ENCODE results near the gene MAP3K14.
"Not testable (repeated sequence)": the region's sequence is repeated elsewhere in the genome, so short reads cannot be mapped to it uniquely, and the experiment has no call there.

MAP3K14 gene

GRCh38 chr17:45316434-45317110, at the start of gene MAP3K14:
Gene MAP3K14, minus strand, starts transcription at chr17:45317020. Its CDS starts 26,275 bp downstream, at chr17:45290745.
- DNase-seq (ENCODE audit: low read depth in 2 of 2), result peak in 1 of 2 donors; percentile 46

GRCh38 chr17:45366049-45366448, 49.2 kb upstream of the MAP3K14 start:
- no peak for DNase-seq (ENCODE audit: low read depth in 2 of 2)

GRCh38 chr17:45364531-45365390, 47.9 kb upstream of the MAP3K14 start:
- no peak for DNase-seq (ENCODE audit: low read depth in 2 of 2)

- no peak for DNase-seq (ENCODE audit: low read depth in 2 of 2)
These were observed 46.7 kb upstream of the MAP3K14 start for GRCh38 chr17:45363498-45363897.

DNA sequence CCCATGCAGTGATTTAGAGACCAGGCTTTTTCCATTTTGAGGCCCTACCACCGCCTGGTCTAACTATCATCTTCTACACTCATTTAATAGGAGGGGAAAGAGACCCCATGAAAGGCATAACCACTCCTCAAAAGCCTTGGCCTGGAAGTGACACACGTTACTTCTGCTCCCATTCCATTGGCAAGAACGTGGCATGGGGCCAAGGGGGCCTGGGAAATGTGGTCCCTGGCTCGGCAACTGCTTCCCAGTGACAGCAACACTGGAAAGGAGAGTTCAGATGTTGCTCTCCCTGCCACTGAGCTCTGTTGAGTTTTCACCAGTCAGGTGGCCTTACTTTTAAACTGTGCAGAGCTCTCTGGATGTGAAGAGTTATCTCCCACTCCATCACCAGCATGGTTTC, 45.2 kb upstream of the MAP3K14 start:
- DNase-seq (ENCODE audit: low read depth in 2 of 2), result no peak

- DNase-seq (ENCODE audit: low read depth in 2 of 2), result no peak
These were observed 44.6 kb upstream of the MAP3K14 start for GRCh38 chr17:45361451-45361850.

DNA sequence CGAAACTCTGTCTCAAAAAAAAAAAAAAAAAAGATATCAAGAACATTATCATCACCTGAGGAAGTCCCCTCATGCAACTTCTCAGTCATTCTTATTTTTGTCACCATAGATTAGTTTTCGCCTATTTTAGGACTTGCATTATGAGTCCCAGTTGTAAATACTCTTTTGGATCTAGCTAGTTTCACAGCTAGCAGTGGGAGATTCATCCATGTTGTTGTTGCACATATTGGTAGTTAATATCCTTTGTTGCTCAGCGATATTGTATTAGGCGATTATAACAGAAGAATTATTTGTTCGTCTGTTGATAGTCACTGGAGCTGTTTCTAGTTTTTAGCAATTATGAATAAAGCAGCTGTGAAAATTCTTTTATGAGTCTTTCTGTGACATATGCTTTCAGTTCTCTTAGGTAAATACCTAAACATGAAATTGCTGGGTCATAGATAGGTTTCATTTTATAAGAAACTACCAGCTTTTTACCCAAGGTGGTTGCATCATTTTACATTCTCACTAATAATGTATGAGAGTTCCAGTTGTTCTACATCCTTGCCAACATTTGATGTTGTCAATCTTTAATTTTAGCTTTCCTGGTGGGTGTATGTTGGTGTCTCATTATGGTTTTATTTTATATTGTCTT, 40.7 kb upstream of the MAP3K14 start:
- no peak for DNase-seq (ENCODE audit: low read depth in 2 of 2)

- no peak for DNase-seq (ENCODE audit: low read depth in 2 of 2)
These were observed 38.3 kb upstream of the MAP3K14 start for GRCh38 chr17:45355087-45355486.

DNA sequence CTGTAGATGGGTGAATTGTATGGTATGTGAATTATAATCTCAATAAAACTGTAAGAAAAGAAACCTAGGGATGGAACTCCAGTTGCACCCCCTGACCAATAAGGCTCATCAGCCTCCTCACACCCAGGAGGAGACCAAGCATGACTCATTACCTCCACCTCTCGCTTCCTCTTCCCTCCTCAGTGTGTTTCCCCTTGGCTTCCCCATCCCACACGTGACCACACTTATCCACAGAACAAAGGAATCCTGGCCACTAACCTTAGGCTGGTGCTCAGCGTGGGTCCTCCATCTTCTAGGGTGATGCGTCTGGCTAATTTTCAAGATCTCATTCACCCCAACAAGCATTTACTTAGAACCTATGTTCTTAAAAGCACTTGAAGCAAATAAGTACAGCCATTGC, 36.2 kb upstream of the MAP3K14 start:
- peak in 1 of 2 donors; percentile 31 for DNase-seq (ENCODE audit: low read depth in 2 of 2)

DNA sequence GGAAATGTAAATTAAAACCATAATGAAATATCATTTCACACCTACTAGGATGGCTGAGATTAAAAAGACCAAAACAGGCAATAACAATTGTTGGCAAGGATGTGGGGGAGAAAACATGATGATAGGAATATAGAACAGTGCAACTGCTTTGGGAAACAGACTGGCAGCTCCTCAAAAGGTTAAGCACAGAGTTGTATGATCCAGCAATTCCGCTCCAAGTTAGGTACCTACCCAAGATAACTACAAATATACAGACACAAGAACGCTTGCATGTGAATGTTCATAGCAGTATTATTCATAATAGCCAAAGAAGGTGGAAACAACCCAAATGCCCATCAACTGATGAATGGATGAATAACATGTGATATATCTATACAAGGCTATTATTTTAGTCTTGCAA, 35.0 kb upstream of the MAP3K14 start:
- DNase-seq (ENCODE audit: low read depth in 2 of 2), result no peak

DNA sequence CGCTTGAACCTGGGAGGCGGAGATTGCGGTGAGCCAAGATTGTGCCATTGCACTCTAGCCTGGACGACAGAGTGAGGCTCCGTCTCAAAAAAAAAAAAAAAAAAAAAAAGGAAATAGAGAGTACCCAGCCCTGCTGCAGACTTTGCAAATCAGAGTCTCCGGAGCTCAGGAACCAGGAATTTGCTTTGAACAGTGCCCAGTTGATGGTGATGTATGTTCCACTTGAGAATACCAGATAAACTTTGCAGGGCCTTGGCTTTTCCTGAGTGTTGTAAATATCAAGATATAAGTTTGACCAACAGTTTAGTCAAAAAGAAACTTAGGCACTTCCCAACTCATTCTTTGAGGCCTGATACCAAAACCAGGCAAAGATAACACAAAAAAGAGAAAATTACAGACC, 30.6 kb upstream of the MAP3K14 start:
- DNase-seq (ENCODE audit: low read depth in 2 of 2), result no peak

DNA sequence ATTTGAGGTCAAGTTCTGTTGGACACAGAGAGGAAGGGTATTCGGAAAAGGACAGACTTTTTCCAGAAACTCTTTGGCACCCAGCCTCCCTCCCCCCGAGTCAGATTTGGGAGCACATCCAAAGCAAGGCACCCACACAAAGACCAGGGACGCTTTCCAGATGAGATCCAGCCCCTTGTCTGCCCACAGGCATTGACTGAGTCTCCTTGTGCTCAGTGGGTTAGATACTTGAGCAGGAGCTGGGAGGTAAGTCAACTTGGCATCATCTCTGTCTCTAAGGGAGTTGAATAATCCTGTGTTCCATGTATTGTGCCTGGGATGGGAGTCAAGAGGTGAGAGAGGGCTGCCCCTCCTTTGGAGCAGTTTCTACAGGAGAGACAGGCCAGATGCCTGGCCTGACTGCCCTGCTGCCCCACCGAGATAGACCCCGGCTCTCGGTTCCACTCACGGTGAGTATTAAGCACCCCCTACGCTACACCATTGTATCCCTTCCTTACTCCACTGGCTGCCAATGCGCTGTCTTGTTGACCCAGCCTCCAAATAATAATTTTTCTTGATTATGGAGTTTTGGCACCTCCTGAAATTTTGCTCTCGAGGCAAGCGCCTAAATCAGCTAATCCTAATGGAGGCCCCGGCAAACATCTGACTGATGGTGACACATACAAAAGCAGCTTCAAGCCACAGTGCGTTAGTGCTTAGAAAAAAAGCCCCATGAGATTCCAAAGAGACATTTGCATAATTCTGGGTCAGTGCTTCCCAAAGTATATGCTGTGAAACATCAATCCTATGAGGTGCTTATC, 29.6 kb upstream of the MAP3K14 start:
- no peak for DNase-seq (ENCODE audit: low read depth in 2 of 2)

DNA sequence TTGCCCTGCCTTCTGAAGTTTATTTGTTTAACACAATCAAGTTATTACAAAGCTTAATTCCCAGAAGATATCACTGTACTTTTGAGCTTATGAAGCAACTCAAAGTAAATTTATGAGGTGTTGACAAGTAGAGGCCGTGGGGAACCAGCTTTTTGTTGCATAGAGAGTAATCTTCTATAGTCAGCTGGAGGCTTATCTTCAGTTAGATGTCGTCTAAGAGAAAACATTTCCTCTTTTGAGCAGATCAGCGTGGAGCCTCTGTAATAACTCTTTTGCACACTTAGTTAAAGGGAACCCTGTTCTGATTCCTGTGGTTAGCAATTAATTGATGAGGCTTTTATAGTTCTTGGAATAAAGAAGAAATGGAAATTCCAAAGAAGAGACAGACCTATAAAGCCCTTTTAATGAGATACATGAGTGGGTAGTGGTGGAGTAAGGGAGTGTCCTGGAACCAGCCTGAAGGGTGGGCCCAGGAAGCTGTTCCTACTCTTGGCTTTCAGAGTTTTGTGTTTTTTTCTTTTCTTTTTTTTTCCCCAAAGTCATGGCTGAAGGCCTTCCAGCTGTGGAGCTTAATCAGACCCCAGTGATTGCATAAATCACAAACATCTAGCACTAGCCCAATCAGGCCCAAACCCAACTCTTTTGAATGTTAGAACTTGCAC, 28.9 kb upstream of the MAP3K14 start:
- no peak for DNase-seq (ENCODE audit: low read depth in 2 of 2)

DNA sequence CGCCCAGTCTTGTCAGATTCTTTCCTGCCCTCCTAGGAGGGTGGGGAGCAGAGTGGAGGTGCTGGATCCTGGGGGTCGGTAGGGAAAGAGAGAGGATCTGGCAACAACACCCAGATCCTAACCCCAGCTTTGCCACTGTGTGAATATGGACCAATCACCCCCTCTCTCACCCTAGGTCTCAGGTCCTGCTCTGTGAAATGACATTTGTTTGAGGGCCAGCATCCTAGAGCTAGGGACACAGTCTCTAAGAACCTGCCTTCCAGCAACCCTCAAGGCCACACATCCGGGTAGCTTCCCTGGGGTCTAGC, 28.4 kb upstream of the MAP3K14 start:
- no peak for DNase-seq (ENCODE audit: low read depth in 2 of 2)

DNA sequence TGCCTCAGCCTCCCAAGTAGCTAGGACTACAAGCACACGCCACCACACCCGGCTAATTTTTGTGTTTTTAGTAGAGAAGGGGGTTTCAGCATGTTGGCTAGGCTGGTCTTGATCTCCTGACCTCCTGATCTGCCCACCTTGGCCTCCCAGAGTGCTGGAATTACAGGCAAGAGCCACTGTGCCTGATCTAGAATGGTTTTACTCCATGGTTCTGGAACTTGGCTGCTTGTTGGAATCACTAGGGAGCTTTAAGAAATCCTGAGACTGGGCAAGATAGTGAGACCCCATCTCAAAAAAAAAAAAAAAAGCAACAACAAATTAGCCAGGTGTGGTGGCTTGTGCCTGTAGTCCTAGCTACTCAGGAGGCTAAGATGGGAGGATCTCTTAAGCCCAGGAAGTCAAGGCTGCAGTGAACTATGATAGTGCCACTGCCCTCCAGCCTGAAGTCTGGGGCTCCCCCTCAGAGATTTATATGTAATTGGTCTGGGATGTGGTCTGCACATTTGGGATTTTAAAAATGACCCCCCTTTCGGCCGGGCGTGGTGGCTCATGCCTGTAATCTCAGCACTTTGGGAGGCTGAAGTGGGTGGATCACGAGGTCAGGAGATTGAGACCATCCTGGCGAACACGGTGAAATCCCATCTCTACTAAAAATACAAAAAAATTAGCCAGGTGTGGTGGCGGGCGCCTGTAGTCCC, 27.3 kb upstream of the MAP3K14 start:
- DNase-seq (ENCODE audit: low read depth in 2 of 2), result not testable (repeated sequence)

- DNase-seq (ENCODE audit: low read depth in 2 of 2), result no peak
These were observed 26.2 kb upstream of the MAP3K14 start for GRCh38 chr17:45342871-45343526.

- no peak for DNase-seq (ENCODE audit: low read depth in 2 of 2)
These were observed 25.5 kb upstream of the MAP3K14 start for GRCh38 chr17:45342306-45342705.

GRCh38 chr17:45341533-45342158, 24.8 kb upstream of the MAP3K14 start:
- no peak for DNase-seq (ENCODE audit: low read depth in 2 of 2)

DNA sequence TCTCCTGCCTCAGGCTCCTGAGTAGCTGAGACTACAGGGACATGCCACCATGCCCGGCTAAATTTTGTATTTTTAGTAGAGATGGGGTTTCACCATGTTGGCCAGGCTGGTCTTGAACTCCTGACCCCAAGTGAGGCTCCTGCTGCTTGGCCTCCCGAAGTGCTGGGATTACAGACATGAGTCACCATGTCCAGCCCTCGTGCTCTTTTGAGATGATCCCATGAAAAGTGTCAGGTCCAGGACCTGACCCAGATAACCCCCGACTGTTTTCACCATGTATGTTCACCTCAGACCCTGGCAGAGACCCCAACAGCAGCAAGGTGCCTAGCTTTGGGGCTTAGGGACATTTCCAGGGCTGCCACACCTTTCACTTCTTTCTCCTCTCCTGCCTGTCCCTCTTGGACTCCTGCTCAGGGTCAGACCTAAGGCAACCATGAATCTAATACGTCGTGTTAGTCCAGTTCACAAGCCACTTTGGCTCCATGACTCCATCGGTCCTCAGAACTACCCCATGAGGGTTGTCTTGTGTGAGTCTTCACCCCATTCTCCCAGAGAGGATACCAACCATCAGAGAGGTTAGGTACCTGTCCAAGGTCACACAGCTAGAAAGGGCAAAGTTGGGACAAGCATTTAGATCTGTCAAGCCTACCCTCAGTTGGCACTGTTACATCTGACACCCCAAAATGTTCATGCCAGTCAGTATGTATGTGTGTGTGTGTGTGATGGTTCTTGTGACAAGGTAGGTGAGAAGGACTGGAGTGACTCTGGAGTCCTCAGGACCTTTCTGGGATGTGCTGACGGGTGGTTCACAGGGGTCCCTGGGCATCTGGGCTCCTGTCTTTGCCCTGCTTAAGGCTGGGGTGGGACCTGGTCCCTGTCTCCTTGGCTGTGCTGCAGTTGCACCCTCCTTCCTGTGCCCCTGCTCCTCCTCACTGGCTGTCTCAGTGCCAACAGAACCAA, 23.1 kb upstream of the MAP3K14 start:
- no peak for DNase-seq (ENCODE audit: low read depth in 2 of 2)
